Activated CD8-positive, alpha-beta memory T cell treated with anti-CD3 and anti-CD28 coated beads for 4 hours (primary cell): ENCODE measurements around the gene PNLIPRP1.

Experiments used
- DNase-seq, 2 donors: peaks; one replicate each; pipeline ENCODE4 v3.0.0-alpha.2; 2020; ENCODE audit warnings: low read depth in 2 of 2

PNLIPRP1 gene

GRCh38 chr10:116599991-116600390 is 9.2 kb downstream of the PNLIPRP1 start:
- DNase-seq: no peak

DNA sequence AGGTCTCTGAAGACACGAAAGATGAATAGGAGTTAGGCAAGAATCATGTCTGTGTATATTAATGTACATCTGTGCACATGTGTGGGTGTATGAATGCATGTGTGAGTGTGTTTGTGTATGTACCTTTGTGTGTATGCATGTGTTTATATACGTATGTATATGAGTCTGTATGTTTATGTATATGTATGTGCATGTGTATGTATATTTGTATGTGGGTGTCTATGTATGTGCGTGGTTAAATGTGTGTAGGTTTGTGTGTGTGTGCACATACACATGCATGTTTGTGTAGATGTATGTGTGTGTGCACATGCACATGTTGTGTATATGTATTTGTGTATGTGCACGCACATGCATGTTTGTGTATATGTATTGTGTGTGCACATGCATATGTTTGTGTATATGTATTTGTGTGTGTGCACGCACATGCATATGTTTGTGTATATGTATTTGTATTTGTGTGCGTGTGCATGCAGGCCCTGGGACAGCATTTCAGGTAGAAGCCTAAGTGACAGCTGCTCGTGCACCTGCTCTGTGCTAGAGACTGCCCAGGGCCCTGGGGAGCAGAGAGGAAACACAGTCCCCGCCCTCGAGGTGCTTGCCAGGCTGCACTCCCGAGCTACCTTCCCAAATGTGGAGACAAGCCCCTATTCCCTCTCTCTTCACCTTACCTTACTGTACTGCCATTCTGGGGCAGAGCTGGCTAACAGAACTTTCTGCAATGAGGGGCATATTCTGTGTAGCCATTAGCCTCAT is 12.1 kb downstream of the PNLIPRP1 start:
- no peak for DNase-seq

GRCh38 chr10:116606061-116606483 is 15.3 kb downstream of the PNLIPRP1 start:
- DNase-seq: no peak

GRCh38 chr10:116607336-116607735 is 16.6 kb downstream of the PNLIPRP1 start:
- DNase-seq: no peak

- DNase-seq: no peak
Observed at GRCh38 chr10:116608686-116609594, 18.2 kb downstream of the PNLIPRP1 start.

- DNase-seq: no peak
Observed at GRCh38 chr10:116610443-116611152, 19.8 kb downstream of the PNLIPRP1 start.

GRCh38 chr10:116611153-116611545 is 20.4 kb downstream of the PNLIPRP1 start:
- DNase-seq: no peak

DNA sequence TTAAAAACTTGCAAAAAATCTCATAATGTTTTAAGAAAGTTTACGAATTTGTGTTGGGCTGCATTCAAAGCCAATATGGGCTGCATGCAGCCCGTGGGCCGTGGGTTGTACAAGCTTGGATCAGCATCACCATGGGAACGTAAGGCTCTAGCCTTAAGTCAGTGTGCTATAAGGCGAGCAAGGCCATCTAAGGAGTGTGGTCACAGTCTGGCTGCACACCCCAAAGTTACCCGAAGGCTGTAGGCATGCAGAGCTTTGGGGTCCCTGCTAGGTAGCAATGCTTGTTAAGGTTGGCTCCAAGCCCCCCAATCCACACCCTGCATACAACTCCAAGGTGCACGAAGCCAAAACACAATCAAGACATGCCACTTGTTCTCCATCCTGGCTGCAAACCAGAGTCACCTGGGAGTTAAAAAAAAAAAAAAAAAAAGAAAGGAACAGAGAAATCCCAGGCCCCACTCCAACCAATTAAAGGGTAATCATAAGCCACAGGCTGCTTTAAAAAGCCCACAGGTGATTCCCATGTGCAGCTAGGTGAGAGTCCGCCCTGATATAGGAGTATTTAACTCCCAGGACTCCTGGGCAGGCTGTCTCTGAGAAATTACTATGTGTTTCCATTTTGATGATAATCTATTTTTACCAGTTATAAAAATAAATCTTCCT is 21.5 kb downstream of the PNLIPRP1 start:
- DNase-seq: no peak

DNA sequence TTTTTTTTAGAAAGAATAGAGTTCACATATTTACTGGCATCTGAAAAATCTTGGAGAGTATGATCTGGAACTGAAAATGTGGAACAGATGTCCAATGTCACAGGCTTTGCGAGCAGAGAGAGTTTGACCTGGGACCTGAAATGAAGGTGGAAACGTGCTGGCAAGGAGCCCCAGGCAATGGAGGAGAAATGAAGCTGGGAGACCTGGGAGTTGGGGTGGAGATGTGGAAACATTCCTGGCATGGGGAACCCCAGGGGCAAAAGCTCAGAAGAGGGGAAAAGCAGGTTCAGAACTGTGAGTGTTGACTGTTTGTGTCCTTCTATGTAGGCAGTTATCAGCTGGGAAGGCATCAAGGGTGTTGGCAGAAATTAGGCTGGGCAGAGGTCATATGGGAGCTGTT is 22.7 kb downstream of the PNLIPRP1 start:
- no peak for DNase-seq

- DNase-seq: no peak
Observed at GRCh38 chr10:116614796-116615195, 24.0 kb downstream of the PNLIPRP1 start.

- no peak for DNase-seq
Observed at GRCh38 chr10:116615199-116615776, 24.5 kb downstream of the PNLIPRP1 start.

DNA sequence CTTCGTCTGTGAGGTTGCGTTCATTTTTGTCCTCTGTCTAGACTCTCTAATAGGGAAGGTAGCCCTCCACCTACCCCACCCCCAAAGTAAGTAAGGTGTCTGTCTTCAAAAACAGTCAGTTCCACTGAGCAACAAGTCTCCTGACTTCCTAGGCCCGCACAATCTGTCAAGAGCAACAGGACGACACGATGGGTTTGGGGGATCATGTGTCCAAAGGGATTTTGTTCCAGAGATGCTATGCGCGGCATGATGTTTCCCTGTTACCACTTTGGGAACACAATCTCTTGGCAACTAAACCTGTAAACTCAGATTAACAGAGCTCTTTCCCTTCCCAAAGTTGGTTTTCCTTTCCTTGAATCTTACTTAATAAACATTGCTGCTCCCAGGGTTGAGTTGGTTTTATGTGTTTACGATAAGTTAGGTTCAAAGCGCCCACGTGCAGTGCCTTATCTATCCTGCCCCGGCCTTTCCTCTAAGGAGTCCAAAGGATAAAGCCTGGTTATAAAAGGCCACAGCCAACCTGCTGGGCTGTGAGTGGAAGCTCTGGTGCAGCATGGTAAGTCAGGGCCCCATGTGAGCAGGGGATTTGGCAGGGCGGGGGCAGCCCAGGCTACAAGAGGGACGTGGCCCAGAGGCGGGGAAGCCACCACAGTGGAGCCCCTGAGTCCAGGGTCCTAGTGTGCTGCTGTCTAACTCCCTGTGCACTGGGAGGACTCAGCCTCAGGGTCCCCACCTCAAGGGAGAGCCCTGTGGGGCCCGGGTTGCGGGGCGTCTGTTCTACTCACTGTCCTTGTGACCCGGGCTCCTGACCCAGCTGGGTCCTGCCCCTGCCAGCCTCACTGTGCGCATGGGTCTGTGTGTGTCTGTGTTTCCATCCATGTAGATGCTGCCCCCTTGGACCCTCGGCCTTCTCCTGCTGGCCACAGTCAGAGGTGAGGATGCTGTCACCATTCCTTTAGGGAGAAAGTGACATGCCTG is 30.0 kb downstream of the PNLIPRP1 start, which contains the start of gene PNLIPRP2:
PNLIPRP2 (plus strand) TSS at position 531 of the 978 bp plus-strand sequence.
- DNase-seq: no peak

DNA sequence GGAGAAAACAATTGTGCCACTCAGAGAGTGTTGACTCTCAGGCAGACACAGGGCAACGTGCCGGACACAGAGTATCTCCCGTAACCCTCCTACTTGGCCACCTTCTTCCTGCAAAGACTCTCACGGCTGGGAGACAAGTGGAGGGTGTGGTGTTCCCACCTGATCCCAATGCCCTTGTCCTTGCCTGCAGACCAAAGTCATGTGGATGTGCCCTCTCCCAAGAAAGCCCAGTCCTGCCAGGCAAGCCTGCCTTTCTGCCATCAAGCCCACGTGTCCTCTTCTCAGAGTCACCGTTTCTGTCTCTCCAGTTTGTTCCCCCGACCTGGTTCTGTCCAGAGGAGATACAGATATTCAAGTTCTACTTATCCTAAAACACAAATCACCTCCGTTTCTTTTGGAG is 30.7 kb downstream of the PNLIPRP1 start:
- no peak for DNase-seq

DNA sequence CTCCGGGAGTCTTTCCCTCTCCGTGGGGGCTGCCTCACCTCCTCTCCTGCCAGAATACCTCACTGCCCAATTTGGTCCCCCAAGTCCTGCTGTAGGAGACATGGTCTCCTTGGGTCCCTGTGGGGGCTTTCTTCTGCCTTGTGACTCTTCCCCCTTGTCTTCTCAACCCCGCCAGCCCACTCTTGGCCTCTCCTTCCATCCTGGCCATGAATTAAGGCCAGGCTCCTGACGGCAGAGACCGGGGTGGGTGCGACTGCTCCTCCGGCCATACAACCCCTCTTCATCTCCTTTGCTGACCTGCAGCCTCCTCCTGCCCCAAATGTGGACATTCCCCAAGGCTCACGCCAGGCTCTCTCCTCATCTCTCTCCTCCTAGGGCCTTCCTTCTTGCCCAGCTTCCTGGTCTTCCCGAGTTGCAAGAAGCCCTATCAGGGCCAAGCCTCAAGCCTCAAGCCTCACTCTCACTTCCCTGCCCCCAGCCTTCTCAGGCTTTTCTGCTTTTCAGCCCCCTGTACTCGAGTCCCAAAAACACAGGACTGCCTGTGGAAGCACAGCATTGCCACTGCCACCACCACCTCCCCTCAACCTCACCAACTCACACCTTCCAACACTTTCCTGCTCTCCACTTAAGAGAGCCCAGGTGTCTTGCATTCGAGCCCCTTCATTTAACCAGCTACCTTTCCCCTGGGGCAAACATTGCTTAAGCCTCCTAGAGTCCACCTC is 31.3 kb downstream of the PNLIPRP1 start:
- DNase-seq: no peak

DNA sequence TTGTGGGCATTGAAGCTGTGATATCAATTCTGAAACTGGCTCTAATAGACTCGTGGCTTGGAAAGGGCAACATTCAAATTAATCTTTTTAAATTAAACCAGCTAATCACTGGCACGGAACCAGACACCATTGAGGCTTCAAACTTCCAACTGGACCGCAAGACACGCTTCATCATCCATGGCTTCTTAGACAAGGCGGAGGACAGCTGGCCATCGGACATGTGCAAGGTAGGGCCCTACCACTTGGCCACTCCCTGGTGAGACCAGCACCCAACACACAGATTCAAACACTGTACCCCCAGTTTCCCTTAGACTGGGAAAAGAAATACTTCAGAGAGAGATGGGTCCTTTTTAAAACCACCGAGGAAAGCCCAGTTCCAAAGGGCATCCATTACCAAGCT is 35.1 kb downstream of the PNLIPRP1 start:
- no peak for DNase-seq

- no peak for DNase-seq
Observed at GRCh38 chr10:116626815-116627214, 36.1 kb downstream of the PNLIPRP1 start.

- DNase-seq: no peak
Observed at GRCh38 chr10:116627386-116627933, 36.7 kb downstream of the PNLIPRP1 start.

DNA sequence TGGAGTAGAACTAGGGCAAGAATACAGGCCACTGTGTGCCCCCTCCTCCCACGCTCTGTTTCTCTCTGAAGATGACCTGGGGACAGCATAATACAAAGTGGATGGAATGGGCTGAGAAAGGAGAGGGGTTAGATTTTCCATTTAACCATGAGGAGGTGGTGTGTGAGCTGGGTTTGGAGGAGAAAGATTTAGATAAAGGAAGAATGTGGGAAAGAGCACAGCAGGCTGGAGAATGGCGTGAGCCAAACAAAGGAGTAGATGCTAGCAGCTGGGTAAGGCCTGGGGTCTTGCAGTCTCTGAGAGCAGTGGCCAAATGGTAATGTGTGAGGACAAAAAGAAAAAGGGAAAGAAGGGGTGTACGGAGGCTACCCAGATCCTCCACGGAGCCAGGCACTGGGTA is 38.6 kb downstream of the PNLIPRP1 start:
- DNase-seq: no peak

DNA sequence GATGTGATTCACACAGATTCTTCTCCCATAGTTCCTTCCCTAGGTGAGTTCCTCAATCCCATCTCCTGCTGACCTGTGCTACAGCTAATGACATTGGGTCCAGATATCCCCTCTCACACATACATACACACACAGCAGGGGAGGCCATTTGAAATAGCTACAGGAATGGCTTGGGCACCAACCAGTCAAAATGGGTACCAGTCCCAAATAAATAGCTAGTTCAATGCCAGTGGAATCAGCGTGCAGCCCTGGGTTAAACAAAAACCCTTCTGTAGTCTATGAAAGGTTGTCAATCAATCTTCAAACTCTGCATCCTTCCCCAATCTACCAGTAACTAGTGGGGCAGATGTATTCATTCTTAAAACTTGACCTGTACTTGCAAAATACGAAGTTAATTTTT is 39.3 kb downstream of the PNLIPRP1 start:
- no peak for DNase-seq
